Right forelimb (tissue), 1 donor: Measurements from ENCODE around the gene EMD.

Experiments
- DNase-seq: peaks from one replicate; pipeline ENCODE4 v3.0.0-alpha.2; 2018

EMD gene

GRCh38 chrX:154426916-154427770, 48.0 kb downstream of the EMD start:
- no peak for DNase-seq

GRCh38 chrX:154428176-154429171, 49.4 kb downstream of the EMD start, which contains the start of gene ATP6AP1:
TSS of gene ATP6AP1 (plus strand) at chrX:154428677. CDS start at chrX:154428693, 16 bp downstream.
- DNase-seq: peak; percentile 93

- no peak for DNase-seq
Observed at GRCh38 chrX:154429711-154430110, 50.6 kb downstream of the EMD start.

GRCh38 chrX:154430479-154430878, 51.4 kb downstream of the EMD start:
- DNase-seq: no peak

- no peak for DNase-seq
Observed at GRCh38 chrX:154430916-154431315, 51.8 kb downstream of the EMD start.
